H1 (cell line): Measurements from ENCODE around the gene TYK2. TPM values are rescaled to one million over a fixed set of nuclear protein-coding genes. Genes with fewer than 3 reads are reported as not detected.

Experiments used
- CTCF ChIA-PET: fragments of 300-600 bp; sonication (Branson Sonifier 250); formaldehyde crosslinking; loops from one replicate; lab custom pipeline; 2021; ENCODE audit not compliant: partially characterized antibody; lab: Charles Lee
- POLR2A ChIA-PET: fragments of 300-600 bp; sonication (Branson Sonifier 250); formaldehyde crosslinking; loops from one replicate; lab custom pipeline; 2021; ENCODE audit warnings: inconsistent platforms; ENCODE audit not compliant: partially characterized antibody; lab: Charles Lee
- DNase-seq, 2 experiments: peaks; one replicate each; pipeline versions ENCODE4 v3.0.0 to v3.0.0-alpha.2; 2010 to 2022; ENCODE audit warnings: low spot score in 2 of 2, low read depth in 1 of 2, mixed read lengths in 1 of 2
- FAIRE-seq: peaks from 2 replicates; lab custom pipeline; 2011; peaks lifted over from hg19 to GRCh38; lab: Jason Lieb, UNC
- H2AFZ ChIP-seq: 2 replicates; pipeline ENCODE4 v1.8.1; 2012; ENCODE audit warnings: low read length, inconsistent platforms
- H2AK5ac ChIP-seq: 2 replicates; pipeline ENCODE4 v1.6.1; 2013; ENCODE audit warnings: low read depth, low read length
- H2BK120ac ChIP-seq: replicated peaks from 2 replicates; pipeline ENCODE3; 2013; ENCODE audit warnings: low read depth, low read length, inconsistent platforms
- H2BK12ac ChIP-seq: 2 replicates; pipeline ENCODE4 v1.6.1; 2013; ENCODE audit warnings: low read depth, low read length
- H2BK15ac ChIP-seq: 2 replicates; pipeline ENCODE4 v1.6.1; 2013; ENCODE audit warnings: low read length
- H2BK20ac ChIP-seq: 2 replicates; pipeline ENCODE4 v1.6.1; 2013; ENCODE audit warnings: low read length
- H2BK5ac ChIP-seq: 2 replicates; pipeline ENCODE4 v1.6.1; 2013; ENCODE audit warnings: low read depth, low read length
- H3K14ac ChIP-seq: 2 replicates; pipeline ENCODE4 v1.6.1; 2013; ENCODE audit warnings: inconsistent platforms; ENCODE audit not compliant: insufficient read length
- H3K18ac ChIP-seq: 2 replicates; pipeline ENCODE4 v1.6.1; 2013; ENCODE audit warnings: low read length; ENCODE audit errors: extremely low read depth
- H3K23ac ChIP-seq: 2 replicates; pipeline ENCODE4 v1.6.1; 2013; ENCODE audit warnings: inconsistent platforms; ENCODE audit not compliant: insufficient read length
- H3K23me2 ChIP-seq: 2 replicates; pipeline ENCODE4 v1.6.1; 2013; ENCODE audit warnings: low read depth, low read length
- H3K27ac ChIP-seq: 2 replicates; pipeline ENCODE4 v1.6.1; 2011; ENCODE audit warnings: low read depth, low read length, inconsistent platforms
- H3K27me3 ChIP-seq, 4 experiments: replicated peaks in 1 of 4; 1 replicate in 1 of 4; 2 replicates in 3 of 4; pipeline versions ENCODE4 v1.6.1 to v1.8.1; 2011 to 2013; ENCODE audit warnings: low read length in 3 of 4, mild to moderate bottlenecking in 3 of 4, inconsistent platforms in 2 of 4, mixed read lengths in 2 of 4, moderate library complexity in 1 of 4; ENCODE audit not compliant: control insufficient read depth in 3 of 4, insufficient read depth in 3 of 4; ENCODE audit errors: extremely low read depth in 1 of 4
- H3K36me3 ChIP-seq, 4 experiments: 2 replicates each; pipeline versions ENCODE4 v1.6.1 to v1.8.1; 2011 to 2013; ENCODE audit warnings: mild to moderate bottlenecking in 4 of 4, low read length in 3 of 4, moderate library complexity in 2 of 4, control low read depth in 1 of 4, inconsistent platforms in 1 of 4; ENCODE audit not compliant: insufficient read depth in 4 of 4, control insufficient read depth in 2 of 4
- H3K4ac ChIP-seq: replicated peaks from 2 replicates; pipeline ENCODE3; 2013; ENCODE audit warnings: low read length, low read depth, mixed read lengths, inconsistent platforms; ENCODE audit not compliant: insufficient read length
- H3K4me1 ChIP-seq, 4 experiments: replicated peaks in 1 of 4; 1 replicate in 1 of 4; 2 replicates in 3 of 4; pipeline versions ENCODE4 v1.6.1 to v1.8.1; 2011 to 2013; ENCODE audit warnings: low read length in 3 of 4, inconsistent platforms in 2 of 4, mixed read lengths in 1 of 4; ENCODE audit not compliant: insufficient read depth in 4 of 4, control insufficient read depth in 3 of 4
- H3K4me2 ChIP-seq, 2 experiments: 2 replicates each; pipeline versions ENCODE4 v1.6.1 to v1.8.1; 2011 to 2013; ENCODE audit warnings: low read depth in 2 of 2, low read length in 2 of 2, control low read depth in 1 of 2, inconsistent platforms in 1 of 2, mild to moderate bottlenecking in 1 of 2; ENCODE audit not compliant: insufficient read depth in 1 of 2
- H3K4me3 ChIP-seq, 4 experiments: fragments of 200-600, 300-600 bp in 1 of 4; sonication (generic), shearing (Covaris generic), sonication (Bioruptor Twin) in 1 of 4; 2 replicates each; pipeline versions ENCODE4 v1.5.1 to v1.8.1; 2011 to 2016; ENCODE audit warnings: low read length in 4 of 4, low read depth in 3 of 4, control low read depth in 2 of 4, inconsistent platforms in 2 of 4, mild to moderate bottlenecking in 2 of 4, mixed read lengths in 1 of 4, moderate library complexity in 1 of 4; ENCODE audit not compliant: insufficient read depth in 2 of 4; ENCODE audit errors: extremely low read depth in 1 of 4
- H3K56ac ChIP-seq: replicated peaks from 2 replicates; pipeline ENCODE3; 2013; ENCODE audit warnings: low read depth, mild to moderate bottlenecking, mixed read lengths, low read length, inconsistent platforms; ENCODE audit not compliant: insufficient read length
- H3K79me1 ChIP-seq: 2 replicates; pipeline ENCODE4 v1.6.1; 2013; ENCODE audit warnings: low read depth, low read length, control low read depth
- H3K79me2 ChIP-seq, 2 experiments: 2 replicates each; pipeline versions ENCODE4 v1.6.1 to v1.8.1; 2012 to 2013; ENCODE audit warnings: low read length in 2 of 2, mild to moderate bottlenecking in 2 of 2, inconsistent platforms in 1 of 2; ENCODE audit not compliant: insufficient read depth in 2 of 2, control insufficient read depth in 1 of 2
- H3K9ac ChIP-seq, 4 experiments: replicated peaks in 1 of 4; 1 replicate in 1 of 4; 2 replicates in 3 of 4; pipeline versions ENCODE4 v1.6.1 to v1.8.1; 2011 to 2013; ENCODE audit warnings: low read depth in 3 of 4, low read length in 3 of 4, control low read depth in 2 of 4, mild to moderate bottlenecking in 2 of 4, moderate library complexity in 2 of 4, inconsistent platforms in 1 of 4; ENCODE audit errors: extremely low read depth in 1 of 4
- H3K9me3 ChIP-seq, 2 experiments: 2 replicates each; pipeline versions ENCODE4 v1.6.1 to v1.8.1; 2012 to 2013; ENCODE audit warnings: mild to moderate bottlenecking in 2 of 2, moderate library complexity in 2 of 2, control low read depth in 1 of 2, inconsistent platforms in 1 of 2, low read depth in 1 of 2, low read length in 1 of 2, mixed read lengths in 1 of 2; ENCODE audit not compliant: insufficient read depth in 2 of 2
- H4K20me1 ChIP-seq, 2 experiments: replicated peaks in 1 of 2; 2 replicates each; pipeline versions ENCODE3 to v1.8.1; 2011 to 2013; ENCODE audit warnings: inconsistent platforms in 2 of 2, low read length in 2 of 2, mild to moderate bottlenecking in 1 of 2; ENCODE audit not compliant: insufficient read depth in 2 of 2, control insufficient read depth in 1 of 2
- H4K5ac ChIP-seq: 2 replicates; pipeline ENCODE4 v1.6.1; 2013; ENCODE audit warnings: low read length, low read depth, mixed read lengths, inconsistent platforms; ENCODE audit not compliant: insufficient read length
- H4K8ac ChIP-seq: 2 replicates; pipeline ENCODE4 v1.8.0; 2013; ENCODE audit warnings: mild to moderate bottlenecking, moderate library complexity, low read length, inconsistent platforms; ENCODE audit not compliant: insufficient read depth; ENCODE audit errors: extremely low read depth
- H4K91ac ChIP-seq: replicated peaks from 2 replicates; pipeline ENCODE3; 2013; ENCODE audit warnings: low read length, mixed read lengths, inconsistent platforms; ENCODE audit not compliant: insufficient read length
- BRCA1 ChIP-seq: IDR thresholded peaks from 2 replicates; pipeline ENCODE4 v1.6.1; 2012; ENCODE audit warnings: low read depth, low read length, improper control_type of control experiment
- CHD2 ChIP-seq: IDR thresholded peaks from 2 replicates; pipeline ENCODE4 v1.6.1; 2012; ENCODE audit warnings: low read length, improper control_type of control experiment
- EZH2 ChIP-seq: fragments of 200-600 bp; sonication (generic); IDR thresholded peaks from 2 replicates; pipeline ENCODE4 v1.7.1; 2012; ENCODE audit warnings: low read depth, mild to moderate bottlenecking, moderate library complexity, low read length, inconsistent platforms; ENCODE audit not compliant: severe bottlenecking
- JUN ChIP-seq: IDR thresholded peaks from 2 replicates; pipeline ENCODE4 v1.6.1; 2011; ENCODE audit warnings: low read depth, mild to moderate bottlenecking, improper control_type of control experiment, low read length
- KDM4A ChIP-seq: IDR thresholded peaks from one replicate; pipeline ENCODE4 v1.7.1; 2012; ENCODE audit warnings: low read depth, mild to moderate bottlenecking, moderate library complexity, low read length, inconsistent platforms; ENCODE audit not compliant: severe bottlenecking
- POLR2AphosphoS5 ChIP-seq: IDR thresholded peaks from 2 replicates; pipeline ENCODE4 v1.6.1; 2011; ENCODE audit warnings: low read depth, low read length
- RBBP5 ChIP-seq: IDR thresholded peaks from 2 replicates; pipeline ENCODE4 v1.7.1; 2012; ENCODE audit warnings: low read depth, mild to moderate bottlenecking, inconsistent platforms, low read length, moderate library complexity, borderline replicate concordance
- SIX5 ChIP-seq: IDR thresholded peaks from 2 replicates; pipeline ENCODE4 v1.6.1; 2011; ENCODE audit warnings: mild to moderate bottlenecking, low read depth, low read length
- SP1 ChIP-seq: IDR thresholded peaks from 2 replicates; pipeline ENCODE4 v1.6.1; 2011; ENCODE audit warnings: low read depth, low read length
- SRF ChIP-seq: IDR thresholded peaks from 2 replicates; pipeline ENCODE4 v1.6.1; 2011; ENCODE audit warnings: mild to moderate bottlenecking, low read depth, low read length, moderate library complexity
- TBP ChIP-seq: IDR thresholded peaks from 2 replicates; pipeline ENCODE4 v1.6.1; 2011; ENCODE audit warnings: low read depth, low read length, improper control_type of control experiment
- WGBS, 2 experiments: shearing (Covaris generic) in 1 of 2; methylation state at CpG; one replicate each; pipeline versions ENCODE4 v1.1.6 to v1.1.7; 2013 to 2015; ENCODE audit warnings: low lambda C conversion rate in 2 of 2, mixed read lengths in 2 of 2, inconsistent platforms in 1 of 2, low coverage in 1 of 2, missing lambda C conversion rate in 1 of 2; ENCODE audit not compliant: insufficient replicate concordance in 2 of 2, insufficient coverage in 1 of 2, insufficient read length in 1 of 2; ENCODE audit errors: extremely low coverage in 1 of 2, missing lambda C conversion rate in 1 of 2; 5-methylcytosine and 5-hydroxymethylcytosine counted together
- polyA plus RNA-seq, 7 experiments: library from polyadenylated mRNA; depleted of rRNA in 3 of 7; stranded (reverse) in 5 of 7; unstranded in 2 of 7; fragments of >200 nt in 5 of 7; fragments of 200-250 nt in 2 of 7; gene quantifications; 1 replicate in 5 of 7; 2 replicates in 1 of 7; 4 replicates in 1 of 7; pipeline versions ENCODE4 v1.2.1 to v1.2.3, GENCODE V29; 2011 to 2013; ENCODE audit warnings: missing spikeins in 2 of 7, mixed read lengths in 2 of 7
- total RNA-seq: library from RNA; stranded (reverse); fragmentation: NEBNext Ultra II Directional; extraction: Animal tissue kit (Norgen Biotek cat#: 25700); gene quantifications from 2 replicates; pipeline ENCODE4 v1.2.1, GENCODE V29; 2021

The TYK2 gene
- total and polyA plus RNA-seq, 2 of the 8 experiments (the other 6 are each of a cell fraction or from before 2014, with no cell fraction given), result 32.1 to 40.8 TPM

- Histone ChIP-seq H3K27ac (no peak overlapping the region), H3K23me2 (peaks cover 14% of the 10 kb centered on the region; the same call in 1 of the 2 replicates), H3K4me2 (peak overlapping the region; percentile 83 to 95), H3K9ac (peak overlapping the region in 2 of 4 experiments; percentile 6 to 8; a peak in 1 of 7 replicates), H2BK120ac (no peak overlapping the region), H4K8ac (peak overlapping the region; percentile 58; the same call in 1 of the 2 replicates), H4K91ac (no peak overlapping the region), H4K5ac (peak overlapping the region; percentile 19), H3K36me3 (no peaks in the 10 kb centered on the region), H2AK5ac (no peak overlapping the region), H3K4me1 (peaks cover 5 to 26% (median 13%) of the 10 kb centered on the region in 4 experiments), H3K4me3 (peak overlapping the region; percentile 42 to 66 (median 54)), H3K9me3 (peaks cover 0 to 2% of the 10 kb centered on the region in 2 experiments; a peak in 1 of 4 replicates), H3K56ac (no peak overlapping the region), H3K79me1 (no peaks in the 10 kb centered on the region), H4K20me1 (peaks cover 0 to 7% of the 10 kb centered on the region in 2 experiments), H3K79me2 (no peaks in the 10 kb centered on the region), H2BK5ac (no peak overlapping the region), H3K23ac (no peak overlapping the region), H3K14ac (no peak overlapping the region), H3K27me3 (peaks cover 25 to 62% (median 52%) of the 10 kb centered on the region in 4 experiments), H3K18ac (no peak overlapping the region), H2BK15ac (no peak overlapping the region), H2BK12ac (no peak overlapping the region; the same call in 1 of the 2 replicates), H2BK20ac (no peak overlapping the region), H3K4ac (peak overlapping the region; percentile 35), H2AFZ (peak overlapping the region; percentile 95)
- 8% methylated on average over 57 of the region's 67 CpGs; no CpG with 5 or more reads in 1 of the 2 experiments for WGBS, 2 experiments
- CTCF ChIA-PET, result interaction anchor here (0.6 to 9.4 kb wide), 38 partner anchors 13 to 1098 kb away, joined by 3 to 172 read pairs (median 4); partner anchors contain the start of genes ATG4D, CDC37, ICAM1 and RAVER1
- DNase-seq (peak; percentile 83 to 100), FAIRE-seq (no peak)
- POLR2A ChIA-PET, result interaction anchor here (0.6 to 5.0 kb wide), 4 partner anchors 12 to 303 kb away, joined by 3 to 33 read pairs (median 4); partner anchors contain the start of genes CDC37 and MRPL4
- 0 out of 2 replicates have a peak, but pooled peaks have one; percentile 27 for TF ChIP-seq SP1
- TF ChIP-seq KDM4A, result peak; percentile 95
- no peak for TF ChIP-seq POLR2AphosphoS5
- peak; percentile 27; the same call in 1 of the 2 replicates for TF ChIP-seq JUN
- no peak for TF ChIP-seq EZH2
- TF ChIP-seq RBBP5, result peak; percentile 76; the same call in 1 of the 2 replicates
- peak; percentile 59; the same call in 1 of the 2 replicates for TF ChIP-seq BRCA1
- TF ChIP-seq CHD2, result peak; percentile 58
- TF ChIP-seq TBP, result peak; percentile 1
- TF ChIP-seq SIX5, result no peak
- TF ChIP-seq SRF, result no peak
Observed at GRCh38 chr19:10416380-10417257, 36.2 kb upstream of the TYK2 start.
